Measurements from ENCODE around the gene RND2. TPM values are rescaled to one million over a fixed set of nuclear protein-coding genes. Genes with fewer than 3 reads are reported as not detected.

RND2 gene
- total and polyA plus RNA-seq, 9 of the 15 experiments (the other 6 are each of a cell fraction or from before 2014, with no cell fraction given) = 0.15 to 1.9 (median 0.98) TPM

- no peak for TF ChIP-seq NEUROD1 (IDR thresholded peaks at IDR 0.05; ENCODE audit: borderline replicate concordance, low read depth, low read length, partially characterized antibody)
- TF ChIP-seq NONO (IDR thresholded peaks at IDR 0.05; ENCODE audit: low read depth in 2 of 2, low read length in 1 of 2) = no peak
- TF ChIP-seq SMARCA5 (IDR thresholded peaks at IDR 0.05) = no peak
- TF ChIP-seq, protein P1, sequence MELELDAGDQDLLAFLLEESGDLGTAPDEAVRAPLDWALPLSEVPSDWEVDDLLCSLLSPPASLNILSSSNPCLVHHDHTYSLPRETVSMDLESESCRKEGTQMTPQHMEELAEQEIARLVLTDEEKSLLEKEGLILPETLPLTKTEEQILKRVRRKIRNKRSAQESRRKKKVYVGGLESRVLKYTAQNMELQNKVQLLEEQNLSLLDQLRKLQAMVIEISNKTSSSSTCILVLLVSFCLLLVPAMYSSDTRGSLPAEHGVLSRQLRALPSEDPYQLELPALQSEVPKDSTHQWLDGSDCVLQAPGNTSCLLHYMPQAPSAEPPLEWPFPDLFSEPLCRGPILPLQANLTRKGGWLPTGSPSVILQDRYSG (tag; conservative IDR thresholded peaks at IDR 0.05; ENCODE audit: low read depth) = no peak
- no peak for TF ChIP-seq PTTG1 (tag; IDR thresholded peaks at IDR 0.05; ENCODE audit: low read depth)
- no peak for TF ChIP-seq SPI1 (IDR thresholded peaks at IDR 0.05; ENCODE audit: borderline replicate concordance, low read depth, low read length)
- TF ChIP-seq ZNF830 (CRISPR knock-in tag; IDR thresholded peaks at IDR 0.05) = no peak
- TF ChIP-seq THRA (IDR thresholded peaks at IDR 0.05) = no peak
- peak; percentile 53 for TF ChIP-seq POLR2B (IDR thresholded peaks at IDR 0.05; ENCODE audit: low read depth, partially characterized antibody)
- TF ChIP-seq SIRT6 (IDR thresholded peaks at IDR 0.05; ENCODE audit: low read depth, low read length) = no peak
- TF ChIP-seq, protein P2, sequence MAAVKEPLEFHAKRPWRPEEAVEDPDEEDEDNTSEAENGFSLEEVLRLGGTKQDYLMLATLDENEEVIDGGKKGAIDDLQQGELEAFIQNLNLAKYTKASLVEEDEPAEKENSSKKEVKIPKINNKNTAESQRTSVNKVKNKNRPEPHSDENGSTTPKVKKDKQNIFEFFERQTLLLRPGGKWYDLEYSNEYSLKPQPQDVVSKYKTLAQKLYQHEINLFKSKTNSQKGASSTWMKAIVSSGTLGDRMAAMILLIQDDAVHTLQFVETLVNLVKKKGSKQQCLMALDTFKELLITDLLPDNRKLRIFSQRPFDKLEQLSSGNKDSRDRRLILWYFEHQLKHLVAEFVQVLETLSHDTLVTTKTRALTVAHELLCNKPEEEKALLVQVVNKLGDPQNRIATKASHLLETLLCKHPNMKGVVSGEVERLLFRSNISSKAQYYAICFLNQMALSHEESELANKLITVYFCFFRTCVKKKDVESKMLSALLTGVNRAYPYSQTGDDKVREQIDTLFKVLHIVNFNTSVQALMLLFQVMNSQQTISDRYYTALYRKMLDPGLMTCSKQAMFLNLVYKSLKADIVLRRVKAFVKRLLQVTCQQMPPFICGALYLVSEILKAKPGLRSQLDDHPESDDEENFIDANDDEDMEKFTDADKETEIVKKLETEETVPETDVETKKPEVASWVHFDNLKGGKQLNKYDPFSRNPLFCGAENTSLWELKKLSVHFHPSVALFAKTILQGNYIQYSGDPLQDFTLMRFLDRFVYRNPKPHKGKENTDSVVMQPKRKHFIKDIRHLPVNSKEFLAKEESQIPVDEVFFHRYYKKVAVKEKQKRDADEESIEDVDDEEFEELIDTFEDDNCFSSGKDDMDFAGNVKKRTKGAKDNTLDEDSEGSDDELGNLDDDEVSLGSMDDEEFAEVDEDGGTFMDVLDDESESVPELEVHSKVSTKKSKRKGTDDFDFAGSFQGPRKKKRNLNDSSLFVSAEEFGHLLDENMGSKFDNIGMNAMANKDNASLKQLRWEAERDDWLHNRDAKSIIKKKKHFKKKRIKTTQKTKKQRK (IDR thresholded peaks at IDR 0.05; ENCODE audit: borderline replicate concordance, low read depth, low read length) = no peak
- TF ChIP-seq ZC3H11A (IDR thresholded peaks at IDR 0.05; ENCODE audit: low read depth, low read length) = no peak
- TF ChIP-seq NR2F6 (CRISPR knock-in tag; IDR thresholded peaks at IDR 0.05) = no peak
- TF ChIP-seq MBD2 (IDR thresholded peaks at IDR 0.05; ENCODE audit: borderline replicate concordance, low read depth) = 0 out of 2 replicates have a peak, but pooled peaks have one; percentile 44
- TF ChIP-seq KDM5B (IDR thresholded peaks at IDR 0.05; ENCODE audit: insufficient replicate concordance, low read depth, low read length) = peak; percentile 18
- no peak for TF ChIP-seq POLR3A (IDR thresholded peaks at IDR 0.05; ENCODE audit: borderline replicate concordance, extremely low read depth, insufficient read depth, insufficient read length)
- peak; percentile 93 for TF ChIP-seq POLR2AphosphoS2 (IDR thresholded peaks at IDR 0.05; ENCODE audit: low read length)
- no peak for TF ChIP-seq SRSF9 (IDR thresholded peaks at IDR 0.05; ENCODE audit: borderline replicate concordance, low read depth, low read length)
- TF ChIP-seq, protein P3, sequence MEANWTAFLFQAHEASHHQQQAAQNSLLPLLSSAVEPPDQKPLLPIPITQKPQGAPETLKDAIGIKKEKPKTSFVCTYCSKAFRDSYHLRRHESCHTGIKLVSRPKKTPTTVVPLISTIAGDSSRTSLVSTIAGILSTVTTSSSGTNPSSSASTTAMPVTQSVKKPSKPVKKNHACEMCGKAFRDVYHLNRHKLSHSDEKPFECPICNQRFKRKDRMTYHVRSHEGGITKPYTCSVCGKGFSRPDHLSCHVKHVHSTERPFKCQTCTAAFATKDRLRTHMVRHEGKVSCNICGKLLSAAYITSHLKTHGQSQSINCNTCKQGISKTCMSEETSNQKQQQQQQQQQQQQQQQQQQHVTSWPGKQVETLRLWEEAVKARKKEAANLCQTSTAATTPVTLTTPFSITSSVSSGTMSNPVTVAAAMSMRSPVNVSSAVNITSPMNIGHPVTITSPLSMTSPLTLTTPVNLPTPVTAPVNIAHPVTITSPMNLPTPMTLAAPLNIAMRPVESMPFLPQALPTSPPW (CRISPR knock-in tag; IDR thresholded peaks at IDR 0.05) = no peak
Measured at GRCh38 chr17:43003542-43004172, 21.4 kb upstream of the RND2 start (continued).

All from K562 (cell line).